Inferior parietal cortex (tissue), 1 donor: ENCODE results near the gene BCL2L14.

Source experiments
- DNase-seq: peaks from one replicate; pipeline ENCODE4 v3.0.0-alpha.2; 2016; ENCODE audit errors: extremely low spot score

BCL2L14 gene

GRCh38 chr12:12070674-12071656 is at the start of gene BCL2L14:
BCL2L14 (plus strand) TSS chr12:12070939; CDS start chr12:12079306, 8,367 bp downstream.
- no peak for DNase-seq

- DNase-seq, result no peak
Measured at GRCh38 chr12:12022306-12022936, 48.3 kb upstream of the BCL2L14 start.

- DNase-seq, result no peak
Measured at GRCh38 chr12:12023456-12023855, 47.3 kb upstream of the BCL2L14 start.

- DNase-seq, result no peak
Measured at GRCh38 chr12:12024911-12025682, 45.6 kb upstream of the BCL2L14 start.

- no peak for DNase-seq
Measured at GRCh38 chr12:12025799-12026386, 44.8 kb upstream of the BCL2L14 start.

GRCh38 chr12:12028668-12029402 is 41.9 kb upstream of the BCL2L14 start:
- DNase-seq, result no peak

GRCh38 chr12:12029653-12030052 is 41.1 kb upstream of the BCL2L14 start:
- DNase-seq, result no peak

GRCh38 chr12:12032260-12032791 is 38.4 kb upstream of the BCL2L14 start:
- DNase-seq, result no peak

GRCh38 chr12:12032851-12033797 is 37.6 kb upstream of the BCL2L14 start:
- peak; percentile 92 for DNase-seq

GRCh38 chr12:12033824-12034223 is 36.9 kb upstream of the BCL2L14 start:
- no peak for DNase-seq

- DNase-seq, result no peak
Measured at GRCh38 chr12:12034344-12034743, 36.4 kb upstream of the BCL2L14 start.

- no peak for DNase-seq
Measured at GRCh38 chr12:12035229-12035628, 35.5 kb upstream of the BCL2L14 start.

- DNase-seq, result no peak
Measured at GRCh38 chr12:12036901-12037300, 33.8 kb upstream of the BCL2L14 start.

- DNase-seq, result no peak
Measured at GRCh38 chr12:12039897-12040296, 30.8 kb upstream of the BCL2L14 start.

GRCh38 chr12:12046401-12046800 is 24.3 kb upstream of the BCL2L14 start:
- DNase-seq, result no peak

- DNase-seq, result no peak
Measured at GRCh38 chr12:12047682-12048081, 23.1 kb upstream of the BCL2L14 start.

GRCh38 chr12:12048266-12048665 is 22.5 kb upstream of the BCL2L14 start:
- DNase-seq, result no peak

- no peak for DNase-seq
Measured at GRCh38 chr12:12048714-12049113, 22.0 kb upstream of the BCL2L14 start.

- no peak for DNase-seq
Measured at GRCh38 chr12:12051668-12052067, 19.1 kb upstream of the BCL2L14 start.

GRCh38 chr12:12054993-12055392 is 15.7 kb upstream of the BCL2L14 start:
- no peak for DNase-seq
